Fibroblast of pulmonary artery (primary cell): ENCODE results near the gene HTT.

Experiments
- DNase-seq: peaks from one replicate; pipeline ENCODE4 v3.0.0-alpha.2; 2010; ENCODE audit warnings: low read depth
- H3K4me3 ChIP-seq: replicated peaks from 2 replicates; pipeline ENCODE4 v1.5.1; 2011; ENCODE audit warnings: low read depth, mild to moderate bottlenecking, control low read depth, low read length, moderate library complexity
- CTCF ChIP-seq: IDR thresholded peaks from 2 replicates; pipeline ENCODE4 v1.5.1; 2011; ENCODE audit warnings: mild to moderate bottlenecking, control low read depth, low read length, inconsistent platforms; ENCODE audit errors: missing control alignments

HTT gene

DNA sequence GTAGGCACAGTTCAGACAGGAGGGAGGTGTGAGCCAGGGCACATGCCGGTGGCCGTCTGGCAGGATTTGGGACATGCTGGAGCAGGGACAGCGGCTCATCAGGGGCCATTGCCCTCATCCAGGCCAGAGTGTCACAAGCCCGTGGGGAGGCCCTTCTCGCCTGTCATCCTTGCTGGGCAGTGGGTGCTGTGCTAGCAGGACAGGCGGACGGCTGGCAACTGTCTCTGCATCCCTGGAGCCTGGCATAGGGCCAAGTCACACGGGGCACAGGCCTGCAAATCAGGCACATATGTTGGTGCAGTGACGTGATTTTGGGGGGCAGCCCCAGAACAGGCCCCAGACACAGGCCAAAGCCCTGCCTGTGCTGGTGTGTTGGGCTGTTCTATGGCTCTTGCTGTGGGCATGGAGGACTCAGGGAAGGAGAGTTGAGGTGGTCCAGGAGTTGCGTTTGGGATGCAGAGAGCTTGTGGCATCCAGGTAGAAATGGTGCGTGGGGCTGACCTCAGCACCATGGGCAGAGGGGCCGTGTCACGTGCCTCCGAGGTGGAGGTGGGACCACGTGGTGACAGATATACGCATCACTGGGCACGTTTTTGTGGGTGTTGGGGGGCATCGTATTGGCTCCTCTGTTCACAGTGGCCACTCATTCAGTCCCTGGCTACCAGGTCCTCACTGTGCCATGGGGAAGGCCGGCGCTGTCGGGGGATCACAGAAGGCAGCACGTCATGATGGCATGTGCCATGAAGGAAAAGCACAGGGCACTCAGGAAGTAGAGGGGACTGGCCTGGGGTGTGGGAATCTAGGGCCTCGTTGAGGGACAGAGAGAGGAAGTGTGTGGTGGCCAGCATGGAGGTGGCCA is 159.9 kb downstream of the HTT start:
- no peak overlapping the region for H3K4me3 ChIP-seq
- no peak for TF ChIP-seq CTCF
- no peak for DNase-seq

DNA sequence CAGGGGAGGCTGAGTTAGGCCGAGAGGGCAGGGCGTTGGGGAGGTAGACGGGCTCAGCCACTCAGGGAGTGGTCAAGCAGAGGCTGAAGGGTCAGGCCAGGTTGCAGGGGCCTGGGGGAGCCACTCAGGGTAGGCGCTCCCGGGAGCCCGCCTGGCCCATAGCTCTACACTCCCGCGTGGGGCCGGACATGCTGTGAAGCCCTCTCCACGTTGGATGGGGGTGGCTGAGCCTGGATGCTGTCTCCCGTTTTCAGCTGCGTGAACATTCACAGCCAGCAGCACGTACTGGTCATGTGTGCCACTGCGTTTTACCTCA is 160.5 kb downstream of the HTT start:
- no peak overlapping the region for H3K4me3 ChIP-seq
- no peak for DNase-seq
- TF ChIP-seq CTCF: no peak

GRCh38 chr4:3235581-3235980 is 161.1 kb downstream of the HTT start:
- H3K4me3 ChIP-seq: no peak overlapping the region
- no peak for TF ChIP-seq CTCF
- DNase-seq: no peak

GRCh38 chr4:3236326-3236878 is 161.9 kb downstream of the HTT start:
- DNase-seq: no peak
- H3K4me3 ChIP-seq: no peak overlapping the region
- no peak for TF ChIP-seq CTCF

- no peak overlapping the region for H3K4me3 ChIP-seq
- no peak for TF ChIP-seq CTCF
- no peak for DNase-seq
Observed at GRCh38 chr4:3237266-3237665, 162.8 kb downstream of the HTT start.

DNA sequence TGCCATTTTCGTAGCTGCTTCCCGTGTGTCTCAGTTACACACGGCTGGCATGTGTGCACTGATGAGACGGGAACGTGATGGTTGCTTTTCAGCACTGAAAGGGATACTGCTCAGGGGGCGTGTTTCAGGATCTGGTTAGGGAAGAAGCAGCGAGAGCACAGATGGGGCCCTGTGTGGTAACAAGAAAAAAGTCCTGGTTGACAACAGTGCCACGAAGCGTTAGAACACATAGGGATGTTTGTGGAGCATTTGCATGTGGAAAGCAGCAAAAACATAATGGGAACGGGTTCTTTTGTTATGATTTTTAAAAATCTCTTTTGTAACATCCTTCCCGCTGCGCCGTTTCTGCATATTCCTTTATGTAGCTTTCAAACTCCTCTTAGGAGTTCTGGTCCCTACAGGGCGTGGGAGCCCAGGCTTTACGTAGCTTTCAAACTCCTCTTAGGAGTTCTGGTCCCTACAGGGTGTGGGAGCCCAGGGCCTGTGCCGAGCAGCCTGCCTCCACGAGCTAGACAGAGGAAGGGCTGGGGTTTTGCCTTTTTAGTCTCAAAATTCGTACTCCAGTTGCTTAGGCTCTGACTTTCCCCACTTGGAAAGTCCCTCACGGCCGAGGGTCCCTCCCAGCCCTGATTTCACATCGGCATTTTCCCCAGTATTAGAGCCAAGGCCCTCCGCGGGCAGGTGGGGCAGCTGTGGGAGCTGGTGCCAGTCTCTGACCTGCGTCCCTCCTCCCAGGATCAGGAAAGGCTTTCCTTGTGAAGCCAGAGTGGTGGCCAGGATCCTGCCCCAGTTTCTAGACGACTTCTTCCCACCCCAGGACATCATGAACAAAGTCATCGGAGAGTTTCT is 163.5 kb downstream of the HTT start:
- H3K4me3 ChIP-seq: no peak overlapping the region
- DNase-seq: no peak
- no peak for TF ChIP-seq CTCF
